Astrocyte (in vitro differentiated cells and primary cell): ENCODE results near the gene C19orf47. TPM values are rescaled to one million over a fixed set of nuclear protein-coding genes. Genes with fewer than 3 reads are reported as not detected.

Source experiments
- DNase-seq: peaks from one replicate; pipeline ENCODE4 v3.0.0-alpha.2; 2010; ENCODE audit warnings: low read depth
- FAIRE-seq: peaks from 2 replicates; lab custom pipeline; 2011; peaks lifted over from hg19 to GRCh38; lab: Jason Lieb, UNC
- H2AFZ ChIP-seq: 2 replicates; pipeline ENCODE4 v1.6.0; 2012; ENCODE audit warnings: low read depth, low read length, inconsistent platforms
- H3K27ac ChIP-seq: 2 replicates; pipeline ENCODE4 v1.5.1; 2011; ENCODE audit warnings: low read depth, low read length, inconsistent platforms
- H3K27me3 ChIP-seq: 2 replicates; pipeline ENCODE4 v1.6.0; 2011; ENCODE audit warnings: low read length, inconsistent platforms; ENCODE audit not compliant: insufficient read depth
- H3K36me3 ChIP-seq: 2 replicates; pipeline ENCODE4 v1.5.1; 2011; ENCODE audit warnings: low read length, inconsistent platforms; ENCODE audit not compliant: insufficient read depth
- H3K4me1 ChIP-seq: 2 replicates; pipeline ENCODE4 v1.5.1; 2011; ENCODE audit warnings: low read length, inconsistent platforms; ENCODE audit not compliant: insufficient read depth
- H3K4me2 ChIP-seq: 2 replicates; pipeline ENCODE4 v1.6.0; 2012; ENCODE audit warnings: low read length, inconsistent platforms
- H3K4me3 ChIP-seq: 2 replicates; pipeline ENCODE4 v1.5.1; 2011; ENCODE audit warnings: low read depth, mild to moderate bottlenecking, low read length, inconsistent platforms; ENCODE audit not compliant: insufficient read depth
- H3K79me2 ChIP-seq: 2 replicates; pipeline ENCODE4 v1.6.0; 2012; ENCODE audit warnings: mild to moderate bottlenecking, low read length, inconsistent platforms; ENCODE audit not compliant: insufficient read depth
- H3K9ac ChIP-seq: 2 replicates; pipeline ENCODE4 v1.6.0; 2012; ENCODE audit warnings: mild to moderate bottlenecking, low read length, inconsistent platforms
- H3K9me3 ChIP-seq: 2 replicates; pipeline ENCODE4 v1.5.1; 2012; ENCODE audit warnings: low read depth, mild to moderate bottlenecking, low read length, inconsistent platforms; ENCODE audit not compliant: insufficient read depth
- H4K20me1 ChIP-seq: 2 replicates; pipeline ENCODE4 v1.6.0; 2012; ENCODE audit warnings: low read length, inconsistent platforms; ENCODE audit not compliant: insufficient read depth
- H3K27ac Mint-ChIP-seq: one replicate; pipeline ENCODE4 v1.8.0; 2021; ENCODE audit warnings: mild to moderate bottlenecking, mixed read lengths; ENCODE audit not compliant: unreplicated experiment
- H3K27me3 Mint-ChIP-seq: one replicate; pipeline ENCODE4 v1.8.0; 2021; ENCODE audit warnings: low read depth, mixed read lengths; ENCODE audit not compliant: unreplicated experiment
- H3K36me3 Mint-ChIP-seq: one replicate; pipeline ENCODE4 v1.8.0; 2021; ENCODE audit warnings: low read depth, mixed read lengths; ENCODE audit not compliant: unreplicated experiment
- H3K4me1 Mint-ChIP-seq: one replicate; pipeline ENCODE4 v1.8.0; 2021; ENCODE audit warnings: low read depth, mixed read lengths; ENCODE audit not compliant: unreplicated experiment
- H3K4me3 Mint-ChIP-seq: one replicate; pipeline ENCODE4 v1.8.0; 2021; ENCODE audit warnings: mild to moderate bottlenecking, moderate library complexity, mixed read lengths; ENCODE audit not compliant: unreplicated experiment
- H3K9me3 Mint-ChIP-seq: one replicate; pipeline ENCODE4 v1.8.0; 2021; ENCODE audit warnings: mild to moderate bottlenecking, mixed read lengths; ENCODE audit not compliant: unreplicated experiment
- EZH2 ChIP-seq: IDR thresholded peaks from 2 replicates; pipeline ENCODE4 v1.6.1; 2012; ENCODE audit warnings: mild to moderate bottlenecking, low read length, inconsistent platforms; ENCODE audit not compliant: insufficient read depth
- total RNA-seq: library from RNA; stranded (reverse); gene quantifications from 2 replicates; pipeline ENCODE4 v1.2.1, GENCODE V29; 2021
- TF ChIP-seq, protein P1 (sequence below): IDR thresholded peaks from 2 replicates; pipeline ENCODE4 v1.5.1; 2011; ENCODE audit warnings: low read depth, mild to moderate bottlenecking, inconsistent platforms, low read length, moderate library complexity; ENCODE audit not compliant: insufficient read depth

C19orf47 gene
- total RNA-seq, 1 donor from 2014 or later, result 20.6 TPM

DNA sequence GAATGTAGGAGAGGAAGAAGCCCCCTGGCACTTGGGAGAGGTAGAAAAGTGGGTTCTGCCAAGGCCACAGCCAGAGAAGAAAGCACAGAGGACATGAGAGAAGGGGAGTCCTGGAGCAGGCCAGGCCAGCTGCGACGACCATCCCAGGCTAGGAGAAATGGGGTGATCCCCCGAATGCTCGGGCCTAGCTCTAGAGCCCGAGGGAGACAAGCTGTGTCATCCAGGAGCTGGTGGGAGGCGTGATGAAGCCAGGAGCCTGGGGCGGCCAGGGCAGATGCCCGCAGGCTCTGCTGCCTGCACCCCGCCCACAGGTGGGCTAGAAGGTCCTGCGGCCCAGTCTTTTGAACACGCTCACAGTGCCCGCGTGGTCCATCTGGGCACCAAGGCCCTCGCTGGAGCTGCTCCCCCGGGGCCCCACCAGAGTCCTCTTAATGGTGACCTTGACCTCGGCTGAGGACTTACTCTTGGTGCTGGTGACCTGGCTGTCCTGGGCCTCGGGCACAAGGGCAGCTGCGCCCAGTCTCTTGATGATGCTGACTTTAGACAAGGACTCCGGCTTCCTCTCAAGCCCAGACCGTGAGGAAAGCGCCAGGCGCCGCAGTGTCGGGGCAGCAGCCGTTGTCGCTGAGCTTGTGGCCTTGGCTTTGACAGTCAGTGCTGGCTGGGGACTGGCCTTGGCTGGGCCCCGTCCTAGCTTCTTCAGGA is 26.5 kb downstream of the C19orf47 start:
- Histone ChIP-seq H3K36me3 (peaks cover 7% of the 10 kb centered on the region), H3K4me3 (no peak overlapping the region), H3K27me3 (no peaks in the 10 kb centered on the region), H3K9ac (no peak overlapping the region), H3K27ac (no peak overlapping the region), H3K4me2 (no peak overlapping the region), H3K9me3 (no peaks in the 10 kb centered on the region), H3K4me1 (peaks cover 10% of the 10 kb centered on the region), H4K20me1 (peaks cover 7% of the 10 kb centered on the region), H2AFZ (no peak overlapping the region), H3K79me2 (no peaks in the 10 kb centered on the region)
- no peak for DNase-seq
- H3K9me3 Mint-ChIP-seq, result no peaks in the 10 kb centered on the region
- H3K27ac Mint-ChIP-seq, result no peak overlapping the region
- no peak for FAIRE-seq
- H3K4me3 Mint-ChIP-seq, result no peak overlapping the region
- no peaks in the 10 kb centered on the region for H3K27me3 Mint-ChIP-seq
- TF ChIP-seq, protein P1, sequence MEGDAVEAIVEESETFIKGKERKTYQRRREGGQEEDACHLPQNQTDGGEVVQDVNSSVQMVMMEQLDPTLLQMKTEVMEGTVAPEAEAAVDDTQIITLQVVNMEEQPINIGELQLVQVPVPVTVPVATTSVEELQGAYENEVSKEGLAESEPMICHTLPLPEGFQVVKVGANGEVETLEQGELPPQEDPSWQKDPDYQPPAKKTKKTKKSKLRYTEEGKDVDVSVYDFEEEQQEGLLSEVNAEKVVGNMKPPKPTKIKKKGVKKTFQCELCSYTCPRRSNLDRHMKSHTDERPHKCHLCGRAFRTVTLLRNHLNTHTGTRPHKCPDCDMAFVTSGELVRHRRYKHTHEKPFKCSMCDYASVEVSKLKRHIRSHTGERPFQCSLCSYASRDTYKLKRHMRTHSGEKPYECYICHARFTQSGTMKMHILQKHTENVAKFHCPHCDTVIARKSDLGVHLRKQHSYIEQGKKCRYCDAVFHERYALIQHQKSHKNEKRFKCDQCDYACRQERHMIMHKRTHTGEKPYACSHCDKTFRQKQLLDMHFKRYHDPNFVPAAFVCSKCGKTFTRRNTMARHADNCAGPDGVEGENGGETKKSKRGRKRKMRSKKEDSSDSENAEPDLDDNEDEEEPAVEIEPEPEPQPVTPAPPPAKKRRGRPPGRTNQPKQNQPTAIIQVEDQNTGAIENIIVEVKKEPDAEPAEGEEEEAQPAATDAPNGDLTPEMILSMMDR, result no peak
- no peak for TF ChIP-seq EZH2
- H3K36me3 Mint-ChIP-seq, result peaks cover 31% of the 10 kb centered on the region
- no peaks in the 10 kb centered on the region for H3K4me1 Mint-ChIP-seq

DNA sequence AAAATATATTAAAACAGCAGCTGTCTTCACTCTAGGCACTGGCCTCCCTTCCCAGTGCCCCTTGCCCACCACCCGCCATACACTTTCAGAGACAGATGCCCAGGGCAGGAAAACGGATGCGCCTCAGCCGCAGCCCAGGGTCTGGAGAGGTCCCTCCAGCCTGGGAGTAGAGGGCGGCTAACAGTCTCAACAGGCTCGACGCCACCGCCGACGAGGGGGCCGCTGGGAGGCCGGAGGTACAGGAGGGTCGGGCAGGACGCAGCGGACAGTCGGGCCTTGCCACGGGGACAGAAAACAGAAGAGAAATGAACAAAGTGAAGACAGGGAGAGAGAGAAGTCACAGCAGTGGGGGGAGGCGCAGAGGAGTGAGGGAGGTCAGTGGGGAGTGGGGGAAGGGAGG is 27.1 kb downstream of the C19orf47 start:
- no peak for DNase-seq
- Mint-ChIP-seq H3K27me3 (no peaks in the 10 kb centered on the region), H3K27ac (no peak overlapping the region), H3K9me3 (no peaks in the 10 kb centered on the region), H3K4me3 (no peak overlapping the region), H3K36me3 (peaks cover 26% of the 10 kb centered on the region), H3K4me1 (no peaks in the 10 kb centered on the region)
- H3K36me3 ChIP-seq, result peaks cover 6% of the 10 kb centered on the region
- H3K4me3 ChIP-seq, result no peak overlapping the region
- no peak overlapping the region for H3K27ac ChIP-seq
- no peaks in the 10 kb centered on the region for H3K9me3 ChIP-seq
- H2AFZ ChIP-seq, result no peak overlapping the region
- peaks cover 7% of the 10 kb centered on the region for H4K20me1 ChIP-seq
- H3K9ac ChIP-seq, result no peak overlapping the region
- no peaks in the 10 kb centered on the region for H3K27me3 ChIP-seq
- FAIRE-seq, result no peak
- TF ChIP-seq, protein P1, result no peak
- TF ChIP-seq EZH2, result no peak
- H3K4me1 ChIP-seq, result peaks cover 10% of the 10 kb centered on the region
- no peaks in the 10 kb centered on the region for H3K79me2 ChIP-seq
- H3K4me2 ChIP-seq, result no peak overlapping the region

DNA sequence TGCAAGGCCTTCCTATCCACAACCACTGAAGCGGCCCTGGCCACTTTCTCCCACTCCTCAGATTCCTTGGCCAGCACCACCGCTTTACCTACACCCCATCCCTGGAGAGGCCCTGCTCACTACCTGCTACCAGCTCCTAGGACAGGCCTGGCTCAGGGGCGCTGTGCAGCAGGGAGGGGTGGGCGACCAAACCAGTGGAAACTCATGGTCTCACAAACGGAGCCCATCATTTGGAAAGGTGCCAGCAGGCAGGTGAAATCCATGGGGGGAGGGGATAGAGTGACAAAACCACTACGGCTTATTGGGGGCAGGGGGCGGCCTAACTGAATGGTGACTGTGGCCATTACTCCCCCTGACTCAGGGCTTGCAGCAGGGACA is 27.6 kb downstream of the C19orf47 start:
- Histone ChIP-seq H3K4me3 (no peak overlapping the region), H3K9me3 (no peaks in the 10 kb centered on the region), H3K4me1 (peaks cover 10% of the 10 kb centered on the region), H3K27ac (no peak overlapping the region), H2AFZ (no peak overlapping the region), H3K9ac (no peak overlapping the region), H3K79me2 (no peaks in the 10 kb centered on the region), H3K4me2 (no peak overlapping the region), H3K36me3 (peaks cover under 1% of the 10 kb centered on the region), H3K27me3 (no peaks in the 10 kb centered on the region), H4K20me1 (peaks cover 7% of the 10 kb centered on the region)
- no peak overlapping the region for H3K4me3 Mint-ChIP-seq
- TF ChIP-seq, protein P1, result no peak
- no peak for TF ChIP-seq EZH2
- DNase-seq (no peak), FAIRE-seq (no peak)
- H3K9me3 Mint-ChIP-seq, result no peaks in the 10 kb centered on the region
- peak overlapping the region; percentile 14 for H3K27ac Mint-ChIP-seq
- H3K36me3 Mint-ChIP-seq, result peaks cover 22% of the 10 kb centered on the region
- no peaks in the 10 kb centered on the region for H3K4me1 Mint-ChIP-seq
- H3K27me3 Mint-ChIP-seq, result no peaks in the 10 kb centered on the region
